SK-N-SH (cell line): ENCODE results near the gene SLC45A1.

Source experiments
- CHD2 ChIP-seq: fragments of 150-350 bp; IDR thresholded peaks from 2 replicates; pipeline ENCODE4 v1.6.1; 2018; ENCODE audit warnings: low read length; ENCODE audit not compliant: partially characterized antibody
- CTCF ChIP-seq: fragments of 200-600 bp; sonication (generic); IDR thresholded peaks from 2 replicates; pipeline ENCODE4 v1.6.1; 2017; ENCODE audit warnings: antibody characterized with exemption, mild to moderate bottlenecking, moderate library complexity
- EP300 ChIP-seq, 2 experiments: IDR thresholded peaks; 2 replicates each; pipeline versions ENCODE4 v1.4.0 to v1.6.1; 2012; ENCODE audit warnings: borderline replicate concordance in 1 of 2, low read depth in 1 of 2, low read length in 1 of 2
- FOXM1 ChIP-seq: IDR thresholded peaks from 2 replicates; pipeline ENCODE4 v1.4.0; 2012; ENCODE audit warnings: low read depth, mild to moderate bottlenecking
- GABPA ChIP-seq: IDR thresholded peaks from 2 replicates; pipeline ENCODE4 v1.4.0; 2012; ENCODE audit warnings: low read depth, mild to moderate bottlenecking
- GATA2 ChIP-seq: sonication (generic); formaldehyde crosslinking; IDR thresholded peaks from 2 replicates; pipeline ENCODE4 v1.5.0; 2020; ENCODE audit warnings: mild to moderate bottlenecking, missing genetic modification reagents
- JUND ChIP-seq: IDR thresholded peaks from 2 replicates; pipeline ENCODE4 v1.4.0; 2012
- NFIC ChIP-seq: IDR thresholded peaks from 2 replicates; pipeline ENCODE4 v1.4.0; 2012; ENCODE audit warnings: borderline replicate concordance
- POLR2AphosphoS5 ChIP-seq: IDR thresholded peaks from 2 replicates; pipeline ENCODE4 v1.6.1; 2012; ENCODE audit warnings: low read depth, low read length
- RCOR1 ChIP-seq: fragments of 150-350 bp; IDR thresholded peaks from 2 replicates; pipeline ENCODE4 v1.6.1; 2017; ENCODE audit warnings: antibody characterized with exemption, low read length
- RFX5 ChIP-seq: IDR thresholded peaks from 2 replicates; pipeline ENCODE4 v1.6.1; 2012; ENCODE audit warnings: mild to moderate bottlenecking, improper control_type of control experiment, low read length
- SIN3A ChIP-seq: IDR thresholded peaks from 2 replicates; pipeline ENCODE4 v1.6.1; 2012; ENCODE audit warnings: low read depth, mild to moderate bottlenecking, low read length, moderate library complexity, borderline replicate concordance
- YY1 ChIP-seq: IDR thresholded peaks from 2 replicates; pipeline ENCODE4 v1.4.0; 2012; ENCODE audit warnings: low read depth, mild to moderate bottlenecking

GRCh38 chr1:8357329-8358101 is 39.6 kb downstream of the SLC45A1 start:
- TF ChIP-seq EP300 (IDR thresholded peaks at IDR 0.05; ENCODE audit: borderline replicate concordance in 1 of 2, low read depth in 1 of 2, low read length in 1 of 2): no peak
- TF ChIP-seq FOXM1: no peak
- no peak for TF ChIP-seq RFX5
- TF ChIP-seq GATA2: no peak
- TF ChIP-seq RCOR1: no peak
- TF ChIP-seq NFIC: no peak
- TF ChIP-seq POLR2AphosphoS5: no peak
- no peak for TF ChIP-seq JUND
- no peak for TF ChIP-seq SIN3A
- no peak for TF ChIP-seq GABPA
- TF ChIP-seq CHD2: no peak
- no peak for TF ChIP-seq YY1
- TF ChIP-seq CTCF: no peak
